ENCODE measurements around the gene METTL27.
"Not testable (repeated sequence)": the region's sequence is repeated elsewhere in the genome, so short reads cannot be mapped to it uniquely, and the experiment has no call there.

The METTL27 gene

DNA sequence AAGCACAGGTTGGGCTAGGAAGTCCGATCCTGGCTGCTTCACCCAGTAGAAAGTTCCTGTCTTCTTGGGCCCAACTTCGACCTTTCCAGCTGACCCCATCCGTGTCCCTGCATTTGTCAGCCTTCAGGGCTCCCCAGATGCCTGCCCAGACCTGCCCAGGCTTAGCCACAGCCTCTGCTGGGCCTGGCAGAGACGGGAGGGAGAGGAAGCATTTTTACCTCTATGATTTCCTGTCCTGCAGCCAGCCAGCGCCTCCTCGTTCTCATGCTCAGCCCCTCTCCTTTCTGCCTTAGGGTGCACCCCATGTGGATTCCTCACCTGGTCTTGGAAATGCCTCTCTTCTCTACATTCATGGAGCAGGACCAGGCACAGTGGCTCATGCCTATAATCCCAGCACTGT, 3.7 kb downstream of the METTL27 start:
- DNase-seq (ENCODE audit: low read depth): no peak

GRCh38 chr7:73837167-73837566, 5.1 kb downstream of the METTL27 start:
- DNase-seq (ENCODE audit: low read depth): not testable (repeated sequence)

DNA sequence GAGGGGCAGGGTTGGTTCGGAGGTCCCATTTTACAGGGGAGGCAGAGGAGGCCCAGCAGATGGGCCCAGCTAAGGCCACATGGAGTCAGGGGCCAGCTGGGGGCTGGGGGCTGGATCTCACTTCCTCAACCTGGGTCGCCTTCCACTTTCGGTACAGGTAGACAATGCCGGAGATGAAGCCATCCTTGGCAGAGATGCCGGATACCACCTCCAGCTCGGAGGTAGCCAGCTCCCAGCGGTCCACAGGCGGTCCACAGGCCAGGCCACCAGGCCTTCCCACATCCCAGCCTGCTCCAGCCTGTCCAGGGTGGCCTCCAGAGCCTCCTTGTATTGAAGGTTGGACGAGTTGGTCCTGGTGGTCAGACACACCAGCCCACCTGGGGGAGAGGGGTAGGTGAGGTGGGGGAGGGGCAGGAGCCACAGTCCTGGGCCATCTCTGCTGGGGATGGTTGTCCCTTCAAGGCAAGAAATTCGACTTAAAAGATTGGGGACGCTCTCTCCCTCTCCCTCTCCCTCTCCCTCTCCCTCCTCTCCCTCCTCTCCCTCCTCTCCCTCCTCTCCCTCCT, 7.6 kb downstream of the METTL27 start:
- no peak for DNase-seq (ENCODE audit: low read depth)

DNA sequence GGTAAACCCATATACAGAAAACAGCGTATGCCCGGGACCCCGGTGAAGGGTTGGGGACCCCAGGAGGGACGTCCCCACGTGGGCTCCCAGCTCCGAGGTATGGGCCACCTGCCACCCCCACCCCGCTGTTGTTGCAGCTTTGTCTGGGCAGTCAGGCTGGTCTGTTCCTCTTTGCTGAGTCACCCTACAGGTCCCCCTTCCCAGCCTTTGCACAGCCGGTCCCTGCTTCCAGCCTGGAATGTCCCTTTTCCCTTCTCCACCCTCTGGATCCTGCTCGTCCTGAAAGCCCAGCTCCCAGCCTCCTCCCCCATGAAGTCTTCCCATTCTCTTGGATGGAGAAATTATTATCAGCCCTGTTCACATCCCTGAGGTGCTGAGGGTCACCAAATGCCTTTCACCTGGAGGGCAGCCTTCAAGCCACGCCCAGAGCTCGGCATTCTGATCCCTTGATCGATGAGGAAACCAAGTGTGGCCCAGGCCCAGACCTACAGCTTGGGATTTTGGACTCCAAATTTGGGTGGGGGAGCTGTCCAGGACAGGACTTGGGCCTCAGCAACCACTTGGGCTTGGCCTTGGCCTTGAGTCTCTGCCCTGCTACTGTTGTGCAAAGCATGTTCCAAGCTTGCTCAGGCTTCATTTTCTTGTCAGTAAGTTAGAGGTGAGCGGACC, 8.9 kb downstream of the METTL27 start:
- no peak for DNase-seq (ENCODE audit: low read depth)

- no peak for DNase-seq (ENCODE audit: low read depth)
These were observed 9.5 kb downstream of the METTL27 start for GRCh38 chr7:73832806-73833205.

DNA sequence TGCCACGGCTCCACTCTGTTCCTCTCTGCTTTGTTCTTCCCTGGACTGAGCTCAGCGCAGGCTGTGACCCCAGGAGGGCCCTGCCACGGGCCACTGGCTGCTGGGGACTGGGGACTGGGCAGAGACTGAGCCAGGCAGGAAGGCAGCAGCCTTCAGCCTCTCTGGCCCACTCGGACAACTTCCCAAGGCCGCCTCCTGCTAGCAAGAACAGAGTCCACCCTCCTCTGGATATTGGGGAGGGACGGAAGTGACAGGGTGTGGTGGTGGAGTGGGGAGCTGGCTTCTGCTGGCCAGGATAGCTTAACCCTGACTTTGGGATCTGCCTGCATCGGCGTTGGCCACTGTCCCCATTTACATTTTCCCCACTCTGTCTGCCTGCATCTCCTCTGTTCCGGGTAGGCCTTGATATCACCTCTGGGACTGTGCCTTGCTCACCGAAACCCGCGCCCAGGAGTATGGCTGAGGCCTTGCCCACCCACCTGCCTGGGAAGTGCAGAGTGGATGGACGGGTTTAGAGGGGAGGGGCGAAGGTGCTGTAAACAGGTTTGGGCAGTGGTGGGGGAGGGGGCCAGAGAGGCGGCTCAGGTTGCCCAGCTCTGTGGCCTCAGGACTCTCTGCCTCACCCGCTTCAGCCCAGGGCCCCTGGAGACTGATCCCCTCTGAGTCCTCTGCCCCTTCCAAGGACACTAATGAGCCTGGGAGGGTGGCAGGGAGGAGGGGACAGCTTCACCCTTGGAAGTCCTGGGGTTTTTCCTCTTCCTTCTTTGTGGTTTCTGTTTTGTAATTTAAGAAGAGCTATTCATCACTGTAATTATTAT, 10.3 kb downstream of the METTL27 start:
- no peak for DNase-seq (ENCODE audit: low read depth)

DNA sequence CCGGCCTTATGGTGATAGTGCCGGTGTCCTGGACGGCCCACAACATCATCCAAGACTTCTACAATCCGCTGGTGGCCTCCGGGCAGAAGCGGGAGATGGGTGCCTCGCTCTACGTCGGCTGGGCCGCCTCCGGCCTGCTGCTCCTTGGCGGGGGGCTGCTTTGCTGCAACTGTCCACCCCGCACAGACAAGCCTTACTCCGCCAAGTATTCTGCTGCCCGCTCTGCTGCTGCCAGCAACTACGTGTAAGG, 10.8 kb downstream of the METTL27 start:
- no peak for DNase-seq (ENCODE audit: low read depth)

DNA sequence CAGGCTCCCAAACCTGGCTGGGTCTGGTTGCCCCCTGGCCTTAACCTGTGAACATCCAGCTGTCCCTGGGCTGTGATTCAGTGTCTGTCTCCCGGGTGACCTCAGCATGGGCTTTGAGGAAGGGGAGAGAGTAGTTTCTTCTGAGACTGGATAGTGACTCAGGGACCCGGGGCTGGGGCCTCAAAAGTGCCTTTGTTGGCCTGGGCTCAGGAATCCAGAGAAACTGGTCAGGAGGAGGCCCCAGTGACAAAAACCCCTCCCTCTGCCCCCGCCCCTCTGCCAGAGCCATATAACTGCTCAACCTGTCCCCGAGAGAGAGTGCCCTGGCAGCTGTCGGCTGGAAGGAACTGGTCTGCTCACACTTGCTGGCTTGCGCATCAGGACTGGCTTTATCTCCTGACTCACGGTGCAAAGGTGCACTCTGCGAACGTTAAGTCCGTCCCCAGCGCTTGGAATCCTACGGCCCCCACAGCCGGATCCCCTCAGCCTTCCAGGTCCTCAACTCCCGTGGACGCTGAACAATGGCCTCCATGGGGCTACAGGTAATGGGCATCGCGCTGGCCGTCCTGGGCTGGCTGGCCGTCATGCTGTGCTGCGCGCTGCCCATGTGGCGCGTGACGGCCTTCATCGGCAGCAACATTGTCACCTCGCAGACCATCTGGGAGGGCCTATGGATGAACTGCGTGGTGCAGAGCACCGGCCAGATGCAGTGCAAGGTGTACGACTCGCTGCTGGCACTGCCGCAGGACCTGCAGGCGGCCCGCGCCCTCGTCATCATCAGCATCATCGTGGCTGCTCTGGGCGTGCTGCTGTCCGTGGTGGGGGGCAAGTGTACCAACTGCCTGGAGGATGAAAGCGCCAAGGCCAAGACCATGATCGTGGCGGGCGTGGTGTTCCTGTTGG, 11.4 kb downstream of the METTL27 start, which contains the start of gene CLDN4:
Gene CLDN4, plus strand, starts transcription at position 316 of the 903 bp plus-strand sequence. Its CDS starts 206 bp downstream, at position 522.
- DNase-seq (ENCODE audit: low read depth): no peak

DNA sequence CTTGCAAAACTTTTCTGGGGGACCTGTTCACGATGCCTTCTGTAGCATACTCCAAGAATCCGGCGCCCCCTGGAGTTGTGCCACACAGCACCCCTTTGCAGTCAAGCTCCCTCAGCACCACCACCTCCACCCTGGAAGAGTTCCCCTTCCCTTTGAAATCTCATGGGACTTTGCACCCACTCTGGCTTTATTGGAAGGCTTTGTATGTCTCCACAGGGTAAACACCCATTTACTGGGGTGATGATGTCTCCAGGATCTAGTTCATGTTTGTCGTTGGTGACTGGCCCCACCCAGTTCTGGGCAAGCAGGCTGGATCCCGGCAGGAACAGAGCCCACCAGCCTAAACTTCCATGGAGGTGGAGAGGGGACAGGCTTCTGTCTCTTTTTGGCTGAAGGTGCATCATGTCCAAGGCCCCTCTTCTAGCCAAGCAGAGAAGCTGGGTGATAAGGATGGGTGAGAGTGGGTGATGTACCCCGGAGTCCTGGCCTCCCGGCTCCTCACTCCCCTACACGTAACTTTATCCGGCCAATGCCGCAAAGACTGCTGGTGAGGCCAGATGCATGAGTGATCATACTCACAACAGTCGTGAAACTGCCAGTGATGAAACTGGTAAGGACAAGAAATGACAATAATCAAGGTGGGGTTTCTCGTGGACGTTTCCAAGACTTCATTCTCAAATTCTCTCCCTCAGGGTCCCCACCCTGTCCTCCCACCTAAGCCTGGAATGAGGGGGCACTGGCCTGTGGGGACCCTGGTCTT, 12.2 kb downstream of the METTL27 start:
- DNase-seq (ENCODE audit: low read depth): no peak

- no peak for DNase-seq (ENCODE audit: low read depth)
These were observed 12.8 kb downstream of the METTL27 start for GRCh38 chr7:73829505-73829904.

DNA sequence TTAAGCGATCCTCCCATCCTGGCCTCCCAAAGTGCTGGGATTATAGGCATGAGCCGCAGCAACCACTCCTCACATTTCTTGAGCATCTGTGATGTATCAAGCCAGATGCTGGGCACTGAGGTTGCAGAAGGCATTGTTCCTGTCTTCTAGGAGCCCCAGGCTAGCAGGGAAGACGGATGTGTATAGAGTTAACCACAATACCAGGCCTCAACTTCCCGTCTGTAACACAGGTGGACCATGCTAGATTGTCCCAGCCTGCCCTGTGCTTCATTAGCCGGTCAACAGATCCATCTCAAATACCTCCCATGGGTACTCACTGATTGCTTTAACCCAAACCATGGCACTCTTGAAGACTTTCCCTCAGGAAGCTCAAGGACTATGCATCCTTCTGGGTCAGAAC, 13.3 kb downstream of the METTL27 start:
- no peak for DNase-seq (ENCODE audit: low read depth)

- DNase-seq (ENCODE audit: low read depth): no peak
These were observed 14.1 kb downstream of the METTL27 start for GRCh38 chr7:73828107-73828803.

- DNase-seq (ENCODE audit: low read depth): no peak
These were observed 14.7 kb downstream of the METTL27 start for GRCh38 chr7:73827567-73828106.

- DNase-seq (ENCODE audit: low read depth): no peak
These were observed 17.3 kb downstream of the METTL27 start for GRCh38 chr7:73824986-73825385.

GRCh38 chr7:73823873-73824592, 18.3 kb downstream of the METTL27 start:
- DNase-seq (ENCODE audit: low read depth): no peak

DNA sequence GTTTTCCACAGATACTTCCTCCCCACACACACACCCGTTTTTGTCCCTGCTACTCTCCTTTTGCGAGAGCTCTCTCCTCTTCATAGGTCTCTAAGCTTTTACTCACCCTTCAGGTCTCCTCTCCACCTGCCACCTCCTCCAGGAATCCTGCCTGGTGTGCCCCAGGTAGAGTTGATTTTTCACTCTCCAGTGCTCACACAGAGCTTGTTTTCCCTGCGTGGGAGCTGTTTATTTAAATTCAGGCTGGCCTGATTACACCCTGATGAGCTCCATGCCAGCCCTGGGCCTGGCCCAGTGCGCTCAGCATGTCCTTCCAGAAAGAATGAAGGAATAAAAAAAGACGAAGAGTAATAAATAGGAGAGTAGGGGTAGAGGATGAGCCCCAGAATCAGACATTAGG, 19.1 kb downstream of the METTL27 start:
- DNase-seq (ENCODE audit: low read depth): no peak

DNA sequence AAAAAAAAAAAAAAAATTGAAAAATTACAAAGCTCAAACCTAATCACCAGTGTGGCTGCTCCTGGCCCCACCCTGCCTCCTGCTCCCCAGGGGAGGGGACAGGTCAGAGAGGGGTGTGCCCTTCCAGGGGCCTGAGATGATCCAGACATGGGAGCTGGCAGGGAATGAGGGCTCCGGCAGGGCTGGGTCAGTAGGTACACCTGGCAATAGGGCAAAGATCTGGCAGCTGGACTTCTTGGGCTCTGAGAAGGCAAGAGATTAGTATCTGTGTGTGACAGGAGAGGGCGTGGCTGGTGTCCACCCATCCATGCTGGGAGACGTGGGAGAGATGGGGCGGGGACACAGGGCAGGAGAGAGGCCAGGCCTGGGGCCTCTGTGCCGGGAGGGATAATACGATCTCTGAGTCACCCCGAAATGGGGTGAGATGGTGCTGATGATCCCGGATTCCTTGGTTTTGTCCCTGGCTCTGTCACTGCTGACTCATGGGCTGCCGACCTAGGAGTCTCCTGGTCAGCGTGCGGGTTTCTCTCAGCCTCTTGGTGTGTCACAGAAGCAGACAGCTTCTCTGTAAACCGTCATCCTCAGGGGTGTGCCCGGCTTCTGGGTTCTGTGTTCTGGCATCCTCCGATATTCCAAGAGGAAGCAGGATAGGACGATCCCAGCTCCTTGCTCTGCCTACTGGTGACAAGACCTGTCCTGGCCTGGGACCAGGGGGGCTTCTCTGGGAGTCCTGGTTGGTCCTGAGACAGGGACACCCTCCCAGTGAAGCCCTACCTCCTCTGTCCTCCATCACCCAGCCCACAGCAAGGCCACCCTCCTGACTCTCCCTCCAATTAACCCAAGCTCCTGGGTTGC, 19.8 kb downstream of the METTL27 start:
- DNase-seq (ENCODE audit: low read depth): no peak

- DNase-seq (ENCODE audit: low read depth): not testable (repeated sequence)
These were observed 20.6 kb downstream of the METTL27 start for GRCh38 chr7:73821597-73822285.
